BLaER1 (cell line): ENCODE results near the gene GNAS.

Experiments
- H3K27ac ChIP-seq: shearing (Covaris generic); formaldehyde crosslinking; 2 replicates; pipeline ENCODE4 v1.8.1; 2022
- H3K27me3 ChIP-seq: shearing (Covaris generic); formaldehyde crosslinking; 2 replicates; pipeline ENCODE4 v1.8.1; 2022
- H3K36me3 ChIP-seq: shearing (Covaris generic); formaldehyde crosslinking; 2 replicates; pipeline ENCODE4 v1.8.1; 2022
- H3K4me1 ChIP-seq: shearing (Covaris generic); formaldehyde crosslinking; 2 replicates; pipeline ENCODE4 v1.8.1; 2022
- H3K4me2 ChIP-seq: shearing (Covaris generic); formaldehyde crosslinking; 2 replicates; pipeline ENCODE4 v1.8.1; 2022
- H3K4me3 ChIP-seq: shearing (Covaris generic); formaldehyde crosslinking; 2 replicates; pipeline ENCODE4 v1.8.1; 2022
- H3K9ac ChIP-seq: shearing (Covaris generic); formaldehyde crosslinking; 2 replicates; pipeline ENCODE4 v1.8.1; 2022
- H3K9me3 ChIP-seq: shearing (Covaris generic); formaldehyde crosslinking; 2 replicates; pipeline ENCODE4 v1.8.1; 2022
- H4K20me1 ChIP-seq: shearing (Covaris generic); formaldehyde crosslinking; 2 replicates; pipeline ENCODE4 v1.8.1; 2022
- Cebpa-rat ChIP-seq: shearing (Covaris generic); IDR thresholded peaks from 2 replicates; pipeline ENCODE4 v1.8.1; 2022

The GNAS gene

DNA sequence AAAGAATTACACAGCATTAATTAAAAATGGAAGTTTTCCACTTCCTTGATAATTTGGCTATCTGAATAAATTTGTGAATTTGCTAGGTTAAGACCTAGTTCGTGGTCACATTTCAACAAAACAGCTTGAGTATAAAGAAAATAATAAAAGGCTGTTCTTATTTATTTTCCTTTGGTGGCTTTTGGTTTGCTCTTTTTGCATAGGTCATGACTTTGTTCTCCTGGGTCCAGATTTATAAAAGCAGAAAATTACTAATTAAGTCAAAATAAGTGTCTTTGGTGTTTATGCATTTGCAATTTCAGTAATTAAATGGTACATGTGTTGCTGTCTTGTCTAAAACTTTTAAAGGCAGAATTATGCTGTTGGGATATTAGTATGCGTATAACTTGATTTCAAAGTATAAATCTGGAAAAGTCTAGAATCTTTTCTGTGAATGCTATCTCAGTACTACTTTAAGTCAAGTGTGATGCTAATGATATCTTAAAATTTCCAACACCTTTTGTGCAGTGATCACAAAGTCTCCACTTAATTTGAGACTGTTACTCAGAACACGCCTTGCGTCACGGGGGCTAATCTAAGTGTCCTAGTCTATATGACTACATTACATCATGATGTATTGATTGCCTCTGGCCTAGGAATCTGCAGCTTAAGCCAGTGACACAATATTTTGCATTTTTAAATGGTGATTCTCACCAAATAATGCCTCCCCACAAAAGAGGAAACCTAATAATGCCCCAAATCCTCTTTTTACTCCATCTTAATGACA, 41.0 kb downstream of the GNAS start:
- peak overlapping the region; percentile 90 for H3K27ac ChIP-seq
- H4K20me1 ChIP-seq: peaks cover 60% of the 10 kb centered on the region
- peak overlapping the region; percentile 85 for H3K9ac ChIP-seq
- peaks cover 31% of the 10 kb centered on the region for H3K36me3 ChIP-seq
- peaks cover 64% of the 10 kb centered on the region for H3K4me1 ChIP-seq
- no peaks in the 10 kb centered on the region for H3K9me3 ChIP-seq
- TF ChIP-seq Cebpa-rat: no peak
- peak overlapping the region; percentile 85 for H3K4me2 ChIP-seq
- H3K27me3 ChIP-seq: no peaks in the 10 kb centered on the region
- H3K4me3 ChIP-seq: peak overlapping the region; percentile 74

DNA sequence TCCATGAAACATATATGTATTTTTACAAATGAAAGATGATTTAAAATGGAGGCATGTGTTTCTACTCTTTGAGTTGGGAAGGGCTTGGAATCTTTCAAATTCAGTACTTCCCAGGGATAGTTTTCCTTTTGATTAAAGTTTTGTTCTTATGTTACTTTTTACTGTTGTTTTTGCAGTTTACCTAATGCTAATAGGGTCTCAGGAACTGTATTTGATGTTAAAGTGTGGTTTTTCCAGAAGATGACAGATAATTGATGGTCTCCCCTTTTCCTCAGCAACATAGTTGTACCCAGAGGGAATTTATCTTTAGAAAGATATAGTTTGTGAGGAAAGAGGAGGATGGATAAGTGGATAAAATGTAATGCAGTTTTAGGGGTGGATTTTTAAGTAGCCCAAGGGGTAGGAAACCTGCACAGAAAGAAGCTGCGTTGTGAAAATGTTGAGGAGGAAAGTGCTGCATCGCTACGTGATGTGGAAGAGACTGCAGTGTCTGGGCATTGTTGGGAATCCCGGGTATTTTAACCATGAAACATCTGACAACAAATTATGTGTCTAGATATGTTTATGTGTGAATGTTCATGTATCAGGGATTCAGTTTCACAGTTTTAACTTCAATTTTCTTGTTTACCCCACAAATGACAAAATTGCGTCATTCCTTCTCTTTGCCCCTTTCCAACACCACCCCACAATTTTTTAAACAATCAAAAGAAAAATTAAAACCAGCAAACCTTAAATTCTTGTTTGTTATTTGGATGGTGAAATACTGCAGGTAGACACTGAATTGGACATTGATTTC, 42.3 kb downstream of the GNAS start:
- H3K4me3 ChIP-seq: peak overlapping the region; percentile 74
- H3K27ac ChIP-seq: peak overlapping the region; percentile 90
- H3K9ac ChIP-seq: peak overlapping the region; percentile 85
- H3K4me2 ChIP-seq: peak overlapping the region; percentile 85
- H4K20me1 ChIP-seq: peaks cover 73% of the 10 kb centered on the region
- H3K4me1 ChIP-seq: peaks cover 73% of the 10 kb centered on the region
- no peak for TF ChIP-seq Cebpa-rat
- H3K27me3 ChIP-seq: no peaks in the 10 kb centered on the region
- H3K9me3 ChIP-seq: no peaks in the 10 kb centered on the region
- peaks cover 44% of the 10 kb centered on the region for H3K36me3 ChIP-seq

DNA sequence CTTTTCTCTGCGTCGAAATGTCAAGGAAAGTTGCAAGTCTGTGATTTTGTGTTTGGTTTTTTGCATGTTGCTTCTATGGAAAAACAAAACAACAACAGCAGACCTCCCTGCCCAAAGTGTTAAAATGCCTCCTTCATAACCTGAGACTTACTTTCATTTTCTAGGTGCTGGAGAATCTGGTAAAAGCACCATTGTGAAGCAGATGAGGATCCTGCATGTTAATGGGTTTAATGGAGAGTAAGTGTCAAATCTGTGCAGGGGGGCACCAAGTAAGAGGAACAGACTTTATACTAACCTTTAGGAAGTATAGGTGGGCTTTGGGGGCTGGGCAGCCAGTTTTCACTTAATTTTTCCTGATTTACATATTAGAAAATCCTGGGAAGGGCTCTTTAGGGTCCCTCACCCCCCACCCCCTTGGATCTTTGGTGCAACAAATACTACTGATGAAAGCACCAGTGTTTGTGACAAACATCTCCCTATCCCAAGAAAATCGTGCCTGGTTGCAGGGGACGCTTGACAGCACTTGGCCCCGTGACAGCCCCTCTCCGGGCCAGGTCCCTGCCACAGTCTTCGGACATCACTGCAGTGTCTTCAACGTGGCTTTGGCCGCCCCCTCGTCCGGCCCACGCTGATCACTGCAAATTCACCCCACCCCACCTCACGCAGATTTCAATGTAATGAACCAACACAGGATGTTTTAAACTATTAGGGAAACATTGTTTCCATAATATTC, 43.1 kb downstream of the GNAS start:
- Histone ChIP-seq H3K27me3 (no peaks in the 10 kb centered on the region), H4K20me1 (peaks cover 80% of the 10 kb centered on the region), H3K9me3 (no peaks in the 10 kb centered on the region), H3K9ac (peak overlapping the region; percentile 85), H3K4me1 (peaks cover 75% of the 10 kb centered on the region), H3K36me3 (peaks cover 52% of the 10 kb centered on the region), H3K27ac (peak overlapping the region; percentile 90), H3K4me3 (peak overlapping the region; percentile 74), H3K4me2 (peak overlapping the region; percentile 85)
- no peak for TF ChIP-seq Cebpa-rat

DNA sequence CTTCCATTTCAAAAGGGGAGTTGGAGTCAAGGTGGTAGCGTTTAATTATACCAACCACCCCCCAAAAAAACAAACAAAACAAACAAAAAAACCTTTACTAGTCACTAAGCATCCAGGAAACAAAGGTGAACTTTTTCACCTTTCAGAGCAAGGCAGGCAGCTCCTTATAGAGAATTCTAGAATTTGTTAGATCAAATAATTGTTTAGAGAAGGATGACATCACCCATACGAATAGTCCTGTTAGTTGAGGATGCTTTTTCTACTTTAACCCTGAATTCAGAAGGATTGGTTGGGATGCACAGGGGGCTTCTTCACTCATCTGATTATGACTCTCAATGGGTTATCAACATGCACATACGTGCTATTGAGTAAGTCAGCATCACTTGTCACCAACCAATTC, 44.3 kb downstream of the GNAS start:
- Histone ChIP-seq H3K4me1 (peaks cover 86% of the 10 kb centered on the region), H3K4me2 (peak overlapping the region; percentile 85), H3K9me3 (no peaks in the 10 kb centered on the region), H4K20me1 (peaks cover 93% of the 10 kb centered on the region), H3K36me3 (peaks cover 63% of the 10 kb centered on the region), H3K27ac (peak overlapping the region; percentile 90), H3K9ac (peak overlapping the region; percentile 85; the same call in 1 of the 2 replicates), H3K27me3 (no peaks in the 10 kb centered on the region), H3K4me3 (peak overlapping the region; percentile 57)
- TF ChIP-seq Cebpa-rat: no peak

DNA sequence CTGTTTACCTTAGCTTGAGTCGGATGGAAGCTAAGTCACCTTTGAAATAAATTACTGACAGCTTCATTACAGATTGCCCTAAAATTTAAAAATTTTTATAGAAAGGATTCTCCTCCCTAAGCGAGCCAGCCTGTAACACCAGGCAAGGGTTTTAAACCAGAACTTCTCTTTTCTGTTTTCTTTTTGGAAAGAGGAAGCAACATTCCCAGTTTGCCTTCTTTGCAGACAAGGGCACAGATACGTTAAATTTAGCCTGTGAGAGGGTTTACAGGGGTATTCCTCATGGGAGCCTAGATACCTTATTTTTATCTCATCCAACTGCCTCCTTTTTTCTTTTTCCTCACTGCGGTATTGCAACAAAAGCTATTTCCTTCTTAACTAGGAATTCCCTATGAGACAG, 45.0 kb downstream of the GNAS start:
- Histone ChIP-seq H3K27me3 (no peaks in the 10 kb centered on the region), H3K36me3 (peaks cover 69% of the 10 kb centered on the region), H4K20me1 (peaks cover 99% of the 10 kb centered on the region), H3K9me3 (no peaks in the 10 kb centered on the region), H3K27ac (peak overlapping the region; percentile 71), H3K4me1 (peaks cover 92% of the 10 kb centered on the region), H3K4me2 (peak overlapping the region; percentile 85), H3K4me3 (peak overlapping the region; percentile 57), H3K9ac (peak overlapping the region; percentile 85)
- TF ChIP-seq Cebpa-rat: no peak

DNA sequence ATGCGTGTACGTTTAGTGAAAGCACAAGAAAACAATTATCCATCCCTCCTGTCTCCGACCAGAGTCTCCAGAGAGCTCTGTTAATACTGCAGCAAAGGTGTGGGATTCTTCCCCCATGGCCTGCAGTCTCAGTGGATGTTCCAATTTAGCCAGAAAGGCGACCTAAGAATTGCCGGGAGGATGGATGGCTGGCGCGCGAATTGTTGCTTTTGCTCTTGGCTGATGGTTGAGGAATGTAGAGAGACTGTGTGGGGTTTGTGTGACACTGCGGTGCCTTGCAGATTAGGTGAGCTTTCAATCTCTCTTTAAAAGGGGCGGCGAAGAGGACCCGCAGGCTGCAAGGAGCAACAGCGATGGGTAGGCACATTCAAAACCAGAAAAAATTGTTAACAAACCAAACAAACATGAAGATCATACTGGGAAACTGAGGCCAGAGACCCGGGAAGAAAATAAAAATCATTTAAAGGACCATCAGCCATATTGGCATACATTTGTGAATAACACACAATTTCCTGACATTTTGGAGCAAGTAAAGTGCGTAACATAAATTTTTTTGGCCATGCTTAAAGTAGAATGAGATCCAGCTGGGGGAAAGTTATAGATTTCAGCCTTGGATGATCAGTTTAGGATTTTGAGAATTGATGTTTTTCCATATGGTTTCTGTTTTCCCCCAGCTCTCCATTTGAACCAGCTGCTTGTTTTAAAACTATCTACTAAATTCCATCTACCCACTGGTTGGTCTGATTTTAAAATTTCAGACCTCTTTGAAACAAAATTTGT, 46.3 kb downstream of the GNAS start:
- H3K27me3 ChIP-seq: no peaks in the 10 kb centered on the region
- H4K20me1 ChIP-seq: peaks cover 100% of the 10 kb centered on the region
- peaks cover 98% of the 10 kb centered on the region for H3K4me1 ChIP-seq
- no peak for TF ChIP-seq Cebpa-rat
- peak overlapping the region; percentile 36 for H3K9ac ChIP-seq
- H3K4me2 ChIP-seq: peak overlapping the region; percentile 85
- H3K27ac ChIP-seq: peak overlapping the region; percentile 71; the same call in 1 of the 2 replicates
- H3K9me3 ChIP-seq: no peaks in the 10 kb centered on the region
- H3K4me3 ChIP-seq: no peak overlapping the region
- H3K36me3 ChIP-seq: peaks cover 83% of the 10 kb centered on the region

DNA sequence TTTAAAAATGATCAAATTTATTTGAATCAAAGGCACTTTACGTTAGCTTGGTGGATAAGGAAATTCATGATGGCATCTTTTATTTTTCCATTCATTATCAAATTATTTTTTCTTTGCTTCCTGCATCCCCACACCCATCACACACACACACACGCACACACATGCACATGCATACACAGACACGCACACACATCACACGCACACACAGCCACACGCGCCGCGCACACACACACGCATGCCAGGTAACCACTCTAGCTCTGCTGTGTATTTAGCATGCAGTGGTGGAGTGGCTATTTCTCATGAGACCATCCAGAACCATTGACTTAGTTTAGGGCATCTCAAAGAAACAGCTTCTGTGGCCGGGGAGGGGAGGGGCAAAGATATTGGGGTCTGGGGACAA, 47.0 kb downstream of the GNAS start:
- H3K4me1 ChIP-seq: peaks cover 98% of the 10 kb centered on the region
- TF ChIP-seq Cebpa-rat: no peak
- no peaks in the 10 kb centered on the region for H3K27me3 ChIP-seq
- H3K9me3 ChIP-seq: no peaks in the 10 kb centered on the region
- H3K4me2 ChIP-seq: peak overlapping the region; percentile 85
- peaks cover 100% of the 10 kb centered on the region for H4K20me1 ChIP-seq
- peak overlapping the region; percentile 36 for H3K9ac ChIP-seq
- H3K36me3 ChIP-seq: peaks cover 90% of the 10 kb centered on the region
- H3K4me3 ChIP-seq: no peak overlapping the region
- no peak overlapping the region for H3K27ac ChIP-seq

DNA sequence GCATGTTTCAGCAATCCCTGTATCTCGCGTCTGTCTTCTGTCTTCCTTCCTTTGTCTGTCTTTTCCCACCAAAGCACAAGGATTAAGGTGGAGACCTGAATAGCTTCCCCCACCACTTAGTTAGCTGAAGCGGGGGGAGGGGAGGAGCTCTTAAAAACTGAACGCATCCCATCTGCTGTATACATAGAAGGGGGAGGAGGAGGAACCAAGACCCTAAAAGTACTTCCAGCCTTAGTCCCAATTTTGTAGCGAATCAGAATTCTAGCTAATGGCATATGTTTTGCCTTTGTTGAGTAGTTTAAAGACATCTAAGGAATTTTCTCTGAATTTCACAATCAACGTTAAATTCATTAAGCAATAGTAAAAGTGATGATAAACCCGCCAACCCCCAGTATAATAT, 47.9 kb downstream of the GNAS start:
- no peak overlapping the region for H3K27ac ChIP-seq
- peaks cover 98% of the 10 kb centered on the region for H3K4me1 ChIP-seq
- peak overlapping the region; percentile 3; the same call in 1 of the 2 replicates for H3K9ac ChIP-seq
- peak overlapping the region; percentile 36 for H3K4me2 ChIP-seq
- peaks cover 96% of the 10 kb centered on the region for H3K36me3 ChIP-seq
- TF ChIP-seq Cebpa-rat: no peak; the same call in 1 of the 2 replicates
- no peak overlapping the region for H3K4me3 ChIP-seq
- no peaks in the 10 kb centered on the region for H3K9me3 ChIP-seq
- no peaks in the 10 kb centered on the region for H3K27me3 ChIP-seq
- peaks cover 100% of the 10 kb centered on the region for H4K20me1 ChIP-seq
